HS-27A (cell line): ENCODE results near the gene RAB18.
"Not testable (repeated sequence)": the region's sequence is repeated elsewhere in the genome, so short reads cannot be mapped to it uniquely, and the experiment has no call there.

Experiments used
- DNase-seq: peaks from one replicate; pipeline ENCODE4 v3.0.0-alpha.2; 2012; ENCODE audit warnings: low read depth, missing footprints

The RAB18 gene

GRCh38 chr10:27504808-27505460 lies 830 bp downstream of the RAB18 start:
- DNase-seq, result no peak

GRCh38 chr10:27505537-27505936 lies 1.4 kb downstream of the RAB18 start:
- not testable (repeated sequence) for DNase-seq

GRCh38 chr10:27506280-27506679 lies 2.2 kb downstream of the RAB18 start:
- no peak for DNase-seq

- no peak for DNase-seq
These were observed 8.4 kb downstream of the RAB18 start for GRCh38 chr10:27512548-27512947.

- DNase-seq, result no peak
These were observed 9.5 kb downstream of the RAB18 start for GRCh38 chr10:27513451-27514191.

- DNase-seq, result no peak
These were observed 10.1 kb downstream of the RAB18 start for GRCh38 chr10:27514243-27514642.

GRCh38 chr10:27518261-27518660 lies 14.2 kb downstream of the RAB18 start:
- no peak for DNase-seq

- no peak for DNase-seq
These were observed 21.7 kb downstream of the RAB18 start for GRCh38 chr10:27525819-27526218.

- DNase-seq, result no peak
These were observed 22.1 kb downstream of the RAB18 start for GRCh38 chr10:27526242-27526641.

GRCh38 chr10:27527666-27528295 lies 23.7 kb downstream of the RAB18 start:
- no peak for DNase-seq

GRCh38 chr10:27529010-27529783 lies 25.1 kb downstream of the RAB18 start:
- no peak for DNase-seq

GRCh38 chr10:27530477-27530876 lies 26.4 kb downstream of the RAB18 start:
- DNase-seq, result no peak

GRCh38 chr10:27531336-27531847 lies 27.3 kb downstream of the RAB18 start:
- DNase-seq, result no peak

GRCh38 chr10:27534161-27534700 lies 30.1 kb downstream of the RAB18 start:
- no peak for DNase-seq

- DNase-seq, result no peak
These were observed 31.2 kb downstream of the RAB18 start for GRCh38 chr10:27535317-27535716.

GRCh38 chr10:27536437-27536836 lies 32.3 kb downstream of the RAB18 start:
- DNase-seq, result no peak

GRCh38 chr10:27537166-27537565 lies 33.1 kb downstream of the RAB18 start:
- no peak for DNase-seq

GRCh38 chr10:27537787-27538186 lies 33.7 kb downstream of the RAB18 start:
- no peak for DNase-seq

- no peak for DNase-seq
These were observed 36.6 kb downstream of the RAB18 start for GRCh38 chr10:27540672-27541071.

- no peak for DNase-seq
These were observed 38.0 kb downstream of the RAB18 start for GRCh38 chr10:27541796-27542729.

GRCh38 chr10:27542812-27543211 lies 38.7 kb downstream of the RAB18 start:
- no peak for DNase-seq
